ENCODE measurements around the gene COMMD1. TPM values are rescaled to one million over a fixed set of nuclear protein-coding genes. Genes with fewer than 3 reads are reported as not detected.
"Not testable (repeated sequence)": the region's sequence is repeated elsewhere in the genome, so short reads cannot be mapped to it uniquely, and the experiment has no call there.

The COMMD1 gene
- total RNA-seq, 2 experiments from 2014 or later, result 29.3 to 36.1 TPM

DNA sequence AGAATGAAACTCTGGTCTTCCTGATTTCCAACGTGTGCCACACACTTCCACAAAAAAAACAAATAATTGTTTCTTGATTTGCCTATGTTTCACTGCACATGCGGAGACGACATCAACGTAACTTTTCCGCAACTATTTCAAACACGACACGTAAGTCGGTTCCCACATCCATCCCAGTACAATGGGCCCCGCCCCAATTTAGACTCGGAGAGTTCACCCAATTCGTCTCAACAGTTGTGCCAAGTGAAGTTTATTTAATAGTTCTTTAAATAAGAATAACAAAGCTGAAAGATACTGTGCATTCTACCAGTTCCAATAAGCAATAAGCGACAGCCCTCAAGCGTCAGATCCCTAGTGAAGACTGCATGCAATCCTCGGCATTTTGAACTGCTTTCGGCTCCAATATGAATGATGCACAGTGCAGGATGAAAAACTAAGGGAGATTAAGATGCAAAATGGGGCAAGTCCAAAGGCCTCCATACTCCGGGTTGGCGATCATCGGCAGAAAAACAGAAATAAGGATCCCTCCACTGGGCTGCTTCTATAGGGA is 17.7 kb upstream of the COMMD1 start:
- peak overlapping the region; percentile 99 for H3K27ac Mint-ChIP-seq
- POLR2A ChIA-PET, result interaction anchor here (0.9 kb wide), 1 partner anchor 350 kb away, joined by 3 read pairs; the partner anchor contains the start of gene XPO1
- intact Hi-C loops (cut with DNase I, micrococcal nuclease), result loop anchor here (1.0 to 5.0 kb wide), 13 partner anchors 17 to 818 kb away; partner anchors contain the start of genes COMMD1 (in 2 of the 2), EHBP1 (in 2 of the 2), FAM161A (in 2 of the 2) and XPO1 (in 2 of the 2)
- H3K4me3 Mint-ChIP-seq, result peak overlapping the region; percentile 99
- peaks cover 31% of the 10 kb centered on the region for H3K4me1 Mint-ChIP-seq
- DNase-seq (peak; percentile 44), ATAC-seq (peak; percentile 13)
- no peaks in the 10 kb centered on the region for H3K9me3 Mint-ChIP-seq (ENCODE audit: low read depth)
- no peaks in the 10 kb centered on the region for H3K27me3 Mint-ChIP-seq
- peaks cover 40% of the 10 kb centered on the region for H3K36me3 Mint-ChIP-seq (ENCODE audit: low read depth)
- CTCF ChIA-PET, result no interaction called here

DNA sequence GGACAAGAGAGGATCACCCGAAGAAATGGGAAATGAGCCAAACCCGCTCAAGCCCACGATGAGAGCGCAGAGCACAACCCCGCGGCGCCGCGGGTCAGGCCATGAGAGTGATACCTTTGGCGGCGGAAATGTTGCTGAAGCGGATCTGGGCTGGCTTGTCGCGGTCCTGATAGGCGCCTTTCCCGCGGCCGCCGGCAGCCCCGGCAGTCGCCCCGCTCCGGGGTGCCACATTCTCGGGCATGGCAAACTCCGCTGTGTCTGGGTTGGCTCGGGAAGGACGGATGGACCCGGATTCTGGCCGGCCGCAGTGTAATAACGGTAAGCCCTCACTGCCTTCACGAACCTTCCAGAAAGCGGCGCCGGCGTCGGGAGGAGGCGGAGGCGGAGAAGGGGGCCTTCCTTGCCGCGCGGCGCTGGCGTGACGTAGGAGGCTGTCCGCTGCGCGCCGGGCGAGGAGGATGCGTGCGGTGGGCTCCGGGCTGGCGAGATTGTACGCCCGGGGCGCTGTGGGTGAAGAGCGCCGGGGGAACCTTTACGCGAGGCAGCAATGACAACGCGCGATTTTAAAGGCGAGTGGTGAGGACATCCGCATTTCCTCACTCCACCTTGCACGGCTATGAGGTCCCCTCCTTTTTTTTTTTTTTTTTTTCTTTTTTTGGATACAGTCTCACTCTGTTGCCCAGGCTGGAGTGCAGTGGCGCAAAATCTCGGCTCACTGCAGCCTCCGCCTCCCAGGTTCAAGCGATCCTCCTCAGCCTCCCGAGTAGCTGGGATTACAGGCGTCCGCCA is 17.0 kb upstream of the COMMD1 start, which contains the start of gene CCT4:
TSS of gene CCT4 (minus strand) at position 390 of the 789 bp plus-strand sequence. CDS start at position 241, 149 bp downstream.
- ATAC-seq, result peak; percentile 79
- intact Hi-C loops (cut with DNase I, micrococcal nuclease), result loop anchor here (1.0 to 5.0 kb wide), 13 partner anchors 16 to 817 kb away; partner anchors contain the start of genes COMMD1 (in 2 of the 2), EHBP1 (in 2 of the 2), FAM161A (in 2 of the 2) and XPO1 (in 2 of the 2)

DNA sequence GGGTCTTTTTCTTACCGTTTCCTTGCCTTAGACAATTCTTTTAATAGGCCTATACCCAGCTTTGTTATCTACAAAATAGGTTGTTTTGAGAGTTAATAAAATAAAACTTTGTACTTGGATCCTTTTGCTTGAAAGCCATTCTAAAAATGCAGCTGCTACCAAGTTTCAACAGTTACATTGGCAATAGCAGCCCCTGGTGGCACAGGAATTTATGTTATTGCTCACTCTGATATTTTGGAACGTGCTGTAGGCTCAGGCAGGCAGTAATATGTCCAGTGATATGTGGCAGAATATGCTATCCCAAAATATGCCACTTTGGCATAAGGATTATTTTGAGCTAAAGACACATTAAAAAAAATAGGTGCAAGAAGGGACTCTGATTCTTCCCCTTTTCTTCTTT is 6.7 kb upstream of the COMMD1 start:
- Mint-ChIP-seq H3K36me3 (ENCODE audit: low read depth) (no peaks in the 10 kb centered on the region), H3K4me1 (no peaks in the 10 kb centered on the region), H3K9me3 (ENCODE audit: low read depth) (no peaks in the 10 kb centered on the region), H3K27ac (no peak overlapping the region), H3K4me3 (no peak overlapping the region), H3K27me3 (no peaks in the 10 kb centered on the region)
- ATAC-seq (no peak), DNase-seq (peak; percentile 19)
- POLR2A ChIA-PET, result no interaction called here
- CTCF ChIA-PET, result interaction anchor here (0.7 to 0.8 kb wide), 3 partner anchors 20 to 446 kb away, joined by 3 read pairs; no protein-coding TSS in a partner anchor
- intact Hi-C loops (cut with DNase I, micrococcal nuclease), result no loop called here

More for the DNA sequence above, 17.0 kb upstream of the COMMD1 start, which contains the start of gene CCT4:
- Mint-ChIP-seq H3K36me3 (ENCODE audit: low read depth) (peaks cover 37% of the 10 kb centered on the region), H3K4me1 (peaks cover 31% of the 10 kb centered on the region), H3K27ac (peak within 1 kb of the TSS; percentile 99), H3K4me3 (peak within 1 kb of the TSS; percentile 99), H3K27me3 (no peaks in the 10 kb centered on the region), H3K9me3 (ENCODE audit: low read depth) (no peaks in the 10 kb centered on the region)
- ChIA-PET POLR2A (interaction anchor here (0.7 kb wide), 1 partner anchor 283 kb away, joined by 5 read pairs; no protein-coding TSS in a partner anchor), CTCF (no interaction called here)
- peak; percentile 93 for DNase-seq

DNA sequence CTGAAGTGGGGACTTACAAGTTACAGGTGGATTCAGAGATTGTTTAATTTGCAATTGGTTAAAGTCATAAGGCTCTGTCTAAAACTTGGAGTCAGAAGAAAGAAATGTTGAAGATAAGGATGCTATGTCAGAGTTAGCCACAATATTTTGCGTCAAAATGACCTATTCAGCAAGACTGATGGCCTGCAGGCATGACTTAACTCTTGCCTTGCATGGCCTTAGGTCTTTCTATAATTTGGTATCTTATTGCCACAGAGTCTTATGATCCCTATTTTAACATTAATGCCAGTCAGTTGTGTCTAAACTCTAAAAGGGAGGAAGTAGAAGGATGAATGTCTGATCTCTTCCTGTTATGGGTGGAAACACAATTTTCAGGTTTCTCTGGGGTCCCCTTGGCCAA is 5.2 kb upstream of the COMMD1 start:
- no peak overlapping the region for H3K27ac Mint-ChIP-seq
- DNase-seq (no peak), ATAC-seq (no peak)
- H3K27me3 Mint-ChIP-seq, result no peaks in the 10 kb centered on the region
- H3K4me3 Mint-ChIP-seq, result no peak overlapping the region
- H3K4me1 Mint-ChIP-seq, result no peaks in the 10 kb centered on the region
- no peaks in the 10 kb centered on the region for H3K36me3 Mint-ChIP-seq (ENCODE audit: low read depth)
- POLR2A ChIA-PET, result no interaction called here
- intact Hi-C loops (cut with DNase I, micrococcal nuclease), result no loop called here
- H3K9me3 Mint-ChIP-seq (ENCODE audit: low read depth), result no peaks in the 10 kb centered on the region
- CTCF ChIA-PET, result no interaction called here

DNA sequence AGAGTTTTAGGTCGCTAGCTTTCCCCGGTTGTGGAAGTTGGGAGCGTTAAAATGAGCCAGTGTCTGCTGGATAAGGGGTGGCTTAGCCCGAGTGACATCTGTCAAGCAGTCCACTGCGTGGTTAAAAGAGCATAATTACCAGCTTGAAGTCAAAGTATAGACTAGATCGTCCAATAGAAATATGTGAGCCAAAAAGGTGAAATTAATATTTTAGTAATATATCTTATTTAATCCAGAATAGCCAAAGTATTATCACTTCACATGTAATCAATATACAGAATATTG is 654 bp downstream of the COMMD1 start:
- peak; percentile 10 for DNase-seq
- no peaks in the 10 kb centered on the region for H3K9me3 Mint-ChIP-seq (ENCODE audit: low read depth)
- no peaks in the 10 kb centered on the region for H3K36me3 Mint-ChIP-seq (ENCODE audit: low read depth)
- H3K4me1 Mint-ChIP-seq, result peaks cover 9% of the 10 kb centered on the region
- peak overlapping the region; percentile 96 for H3K4me3 Mint-ChIP-seq
- intact Hi-C loops (cut with DNase I, micrococcal nuclease), result loop anchor here in 1 of 2 experiments (5.0 kb wide), 2 partner anchors 214 to 369 kb away; partner anchors contain the start of gene XPO1
- peak overlapping the region; percentile 80 for H3K27ac Mint-ChIP-seq
- ChIA-PET CTCF (interaction anchor here (0.7 to 1.7 kb wide), 3 partner anchors 10 to 508 kb away, joined by 3 to 9 read pairs (median 5); no protein-coding TSS in a partner anchor), POLR2A (no interaction called here)
- no peaks in the 10 kb centered on the region for H3K27me3 Mint-ChIP-seq
- ATAC-seq, result no peak

DNA sequence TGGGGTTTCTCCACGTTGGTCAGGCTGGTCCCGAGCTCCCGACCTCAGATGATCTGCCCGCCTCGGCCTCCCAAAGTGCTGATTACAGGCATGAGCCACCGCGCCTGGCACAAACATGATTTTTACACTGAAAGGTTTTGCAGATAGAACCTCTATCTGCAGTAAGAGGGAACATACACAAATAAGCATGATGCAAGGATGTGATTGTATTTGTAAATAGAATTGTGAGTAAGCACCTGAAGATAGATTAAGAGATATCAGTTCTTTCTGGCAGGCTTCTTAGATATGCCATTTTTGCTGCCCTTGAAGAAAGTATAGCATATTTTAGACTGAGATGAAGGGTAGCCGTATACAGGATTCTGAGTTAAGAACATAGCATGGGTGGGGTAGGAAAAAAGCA is 3.6 kb downstream of the COMMD1 start:
- CTCF ChIA-PET, result no interaction called here
- H3K36me3 Mint-ChIP-seq (ENCODE audit: low read depth), result no peaks in the 10 kb centered on the region

DNA sequence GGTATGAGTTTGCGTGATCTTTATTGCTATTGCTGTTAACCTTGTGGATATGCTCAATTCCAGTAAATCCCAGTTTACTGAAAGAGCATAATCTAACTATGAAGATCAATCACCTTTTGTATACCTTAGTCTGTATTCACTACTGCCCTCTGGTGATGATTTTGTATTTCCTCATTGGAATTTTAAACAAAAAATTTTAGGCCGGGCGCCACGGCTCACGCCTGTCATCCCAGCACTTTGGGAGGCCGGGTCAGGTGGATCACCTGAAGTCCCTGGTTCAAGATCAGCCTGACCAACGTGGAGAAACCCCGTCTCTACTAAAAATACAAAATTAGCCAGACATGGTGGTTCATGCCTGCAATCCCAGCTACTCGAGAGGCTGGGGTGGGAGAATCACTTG is 5.1 kb downstream of the COMMD1 start:
- ChIA-PET CTCF (interaction anchor here (1.4 kb wide), 1 partner anchor 485 kb away, joined by 4 read pairs; no protein-coding TSS in a partner anchor), POLR2A (no interaction called here)
- intact Hi-C loops (cut with DNase I, micrococcal nuclease), result loop anchor here in 1 of 2 experiments (10.0 kb wide), 1 partner anchor 284 kb away; the partner anchor contains the start of gene B3GNT2
- no peak for DNase-seq
- H3K4me3 Mint-ChIP-seq, result no peak overlapping the region
- no peak for ATAC-seq
- no peaks in the 10 kb centered on the region for H3K9me3 Mint-ChIP-seq (ENCODE audit: low read depth)
- peaks cover 10% of the 10 kb centered on the region for H3K4me1 Mint-ChIP-seq
- H3K27ac Mint-ChIP-seq, result no peak overlapping the region
- H3K36me3 Mint-ChIP-seq (ENCODE audit: low read depth), result no peaks in the 10 kb centered on the region
- H3K27me3 Mint-ChIP-seq, result no peaks in the 10 kb centered on the region

More for the DNA sequence above, 3.6 kb downstream of the COMMD1 start:
- Mint-ChIP-seq H3K27me3 (no peaks in the 10 kb centered on the region), H3K4me3 (no peak overlapping the region), H3K9me3 (ENCODE audit: low read depth) (no peaks in the 10 kb centered on the region), H3K27ac (peak overlapping the region; percentile 38), H3K4me1 (peaks cover 10% of the 10 kb centered on the region)
- POLR2A ChIA-PET, result no interaction called here
- ATAC-seq (no peak), DNase-seq (no peak)
- intact Hi-C loops (cut with DNase I, micrococcal nuclease), result loop anchor here in 1 of 2 experiments (5.0 kb wide), 2 partner anchors 217 to 372 kb away; partner anchors contain the start of gene XPO1

DNA sequence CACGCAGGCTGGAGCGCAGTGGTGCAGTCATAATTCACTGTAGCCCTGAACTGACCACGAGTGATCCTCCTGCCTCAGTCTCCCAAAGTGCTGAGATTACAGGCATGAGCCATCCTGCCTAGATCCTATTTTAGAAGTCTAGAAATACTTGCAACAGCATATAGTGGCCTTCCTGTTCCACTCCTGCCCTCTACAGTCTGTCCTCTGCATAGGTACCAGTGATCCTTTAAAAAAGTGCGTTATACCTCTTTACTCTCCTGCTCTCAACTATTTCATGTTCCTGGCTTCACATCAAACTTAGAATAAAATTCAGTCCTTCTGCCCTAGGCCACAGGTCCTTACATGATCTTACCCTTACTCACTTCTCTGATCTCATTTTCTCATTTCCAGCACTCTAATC is 6.0 kb downstream of the COMMD1 start:
- POLR2A ChIA-PET, result no interaction called here
- H3K9me3 Mint-ChIP-seq (ENCODE audit: low read depth), result no peaks in the 10 kb centered on the region
- peaks cover 10% of the 10 kb centered on the region for H3K4me1 Mint-ChIP-seq
- H3K36me3 Mint-ChIP-seq (ENCODE audit: low read depth), result no peaks in the 10 kb centered on the region
- ATAC-seq (peak; percentile 53), DNase-seq (peak; percentile 14)
- no peak overlapping the region for H3K4me3 Mint-ChIP-seq
- no peaks in the 10 kb centered on the region for H3K27me3 Mint-ChIP-seq
- CTCF ChIA-PET, result interaction anchor here (0.6 to 1.4 kb wide), 4 partner anchors 391 to 575 kb away, joined by 3 to 6 read pairs (median 4); no protein-coding TSS in a partner anchor
- H3K27ac Mint-ChIP-seq, result no peak overlapping the region
- intact Hi-C loops (cut with DNase I, micrococcal nuclease), result loop anchor here in 1 of 2 experiments (10.0 kb wide), 1 partner anchor 283 kb away; the partner anchor contains the start of gene B3GNT2

DNA sequence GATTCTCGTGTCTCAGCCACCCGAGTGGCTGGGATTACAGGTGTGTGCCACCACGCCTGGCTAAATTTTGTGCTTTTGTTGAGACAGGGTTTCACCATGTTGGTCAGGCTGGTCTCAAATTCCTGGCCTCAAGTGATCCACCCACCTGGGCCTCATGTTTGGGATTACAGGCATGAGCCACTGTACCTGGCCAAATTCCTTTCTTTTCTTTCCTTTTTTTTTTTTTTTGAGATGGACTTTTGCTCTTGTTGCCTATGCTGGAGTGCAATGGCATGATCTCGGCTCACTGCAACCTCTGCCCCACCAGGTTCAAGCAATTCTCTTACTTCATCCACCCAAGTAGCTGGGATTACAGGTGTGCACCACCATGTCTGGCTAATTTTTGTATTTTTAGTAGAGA is 9.3 kb downstream of the COMMD1 start:
- ATAC-seq; H3K4me3 Mint-ChIP-seq; POLR2A ChIA-PET; DNase-seq; H3K9me3 Mint-ChIP-seq (ENCODE audit: low read depth); CTCF ChIA-PET; H3K27ac Mint-ChIP-seq; H3K4me1 Mint-ChIP-seq; H3K36me3 Mint-ChIP-seq (ENCODE audit: low read depth); H3K27me3 Mint-ChIP-seq: not testable (repeated sequence)
- intact Hi-C loops (cut with DNase I, micrococcal nuclease), result loop anchor here in 1 of 2 experiments (10.0 kb wide), 1 partner anchor 280 kb away; the partner anchor contains the start of gene B3GNT2

DNA sequence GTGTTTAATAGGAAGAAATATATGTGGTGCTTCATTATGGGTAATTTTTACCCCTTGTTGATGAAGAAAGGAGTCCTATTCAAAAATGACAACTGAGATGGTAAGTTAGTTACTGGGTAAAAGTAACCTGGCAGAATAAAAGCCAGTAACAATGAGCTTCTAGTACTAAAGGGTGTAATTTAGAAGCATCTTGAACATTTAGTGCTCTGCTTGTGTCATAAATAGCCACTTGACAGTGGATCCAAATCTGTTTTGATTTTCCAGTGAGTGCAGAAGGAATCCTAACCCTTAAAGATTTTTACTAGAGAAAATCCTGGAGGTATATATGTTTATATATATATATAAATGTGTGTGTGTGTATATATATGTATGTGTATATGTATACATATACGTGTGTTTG is 15.1 kb downstream of the COMMD1 start:
- intact Hi-C loops (cut with DNase I, micrococcal nuclease), result no loop called here
- Mint-ChIP-seq H3K4me1 (no peaks in the 10 kb centered on the region), H3K27ac (no peak overlapping the region), H3K4me3 (no peak overlapping the region), H3K36me3 (ENCODE audit: low read depth) (peaks cover 4% of the 10 kb centered on the region), H3K27me3 (no peaks in the 10 kb centered on the region), H3K9me3 (ENCODE audit: low read depth) (no peaks in the 10 kb centered on the region)
- DNase-seq, result no peak
- POLR2A ChIA-PET, result no interaction called here
- ATAC-seq, result no peak
- CTCF ChIA-PET, result interaction anchor here (0.7 to 1.2 kb wide), 3 partner anchors 492 to 757 kb away, joined by 3 read pairs; no protein-coding TSS in a partner anchor

DNA sequence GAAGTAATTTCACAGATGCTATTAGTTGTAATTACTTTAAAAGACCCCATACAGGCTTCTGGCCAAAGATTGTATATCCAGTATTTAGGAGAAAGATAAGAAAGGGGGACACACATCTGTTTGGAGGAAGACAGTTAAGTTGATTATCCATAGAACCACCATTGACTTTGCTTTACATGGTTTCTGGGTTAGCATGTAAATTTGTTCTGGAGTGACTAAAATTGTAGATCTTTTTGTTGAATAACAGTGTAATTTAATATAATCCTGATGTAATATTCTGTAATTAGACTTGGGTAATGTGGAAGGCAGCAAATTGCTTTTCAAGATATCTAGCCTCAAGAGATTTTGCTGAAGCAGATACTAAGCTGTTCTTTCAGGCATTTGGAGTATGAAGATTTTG is 17.2 kb downstream of the COMMD1 start:
- ATAC-seq, result no peak
- Mint-ChIP-seq H3K4me3 (no peak overlapping the region), H3K4me1 (no peaks in the 10 kb centered on the region), H3K9me3 (ENCODE audit: low read depth) (no peaks in the 10 kb centered on the region), H3K27me3 (no peaks in the 10 kb centered on the region), H3K36me3 (ENCODE audit: low read depth) (peaks cover 4% of the 10 kb centered on the region), H3K27ac (no peak overlapping the region)
- intact Hi-C loops (cut with DNase I, micrococcal nuclease), result no loop called here
- CTCF ChIA-PET, result interaction anchor here (0.6 kb wide), 1 partner anchor 490 kb away, joined by 3 read pairs; no protein-coding TSS in a partner anchor
- POLR2A ChIA-PET, result no interaction called here
- DNase-seq, result no peak

All from activated CD4-positive, alpha-beta T cell treated with anti-CD3 and anti-CD28 coated beads for 36 hours (primary cell).